Measurements from ENCODE around the gene BMI1.

BMI1 gene

GRCh38 chr10:22280078-22280477 lies 40.8 kb upstream of the BMI1 start (continued):
- TF ChIP-seq ZNF23 (tag by site-specific recombination; IDR thresholded peaks at IDR 0.05; ENCODE audit: borderline replicate concordance), result no peak

DNA sequence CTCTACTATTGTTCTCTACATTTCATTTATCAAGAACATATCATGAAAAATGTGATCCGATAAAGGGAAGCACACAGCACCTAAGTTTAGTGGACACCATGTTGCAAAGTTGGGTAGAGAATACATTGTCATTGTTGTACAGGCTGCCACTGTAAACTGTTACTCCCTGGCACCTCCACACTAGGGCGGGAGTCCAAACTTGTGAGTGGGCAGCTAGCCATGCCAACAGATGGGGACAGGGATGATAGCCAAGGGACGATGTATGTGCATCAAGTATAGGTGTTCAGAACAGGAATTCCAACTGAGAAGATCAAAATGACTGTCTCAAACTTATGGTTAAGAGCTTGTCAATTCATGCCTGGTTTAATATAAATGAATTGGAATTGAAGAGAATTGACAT lies 35.8 kb upstream of the BMI1 start:
- POLR2A ChIA-PET, result no interaction called here
- Histone ChIP-seq H3K27ac (ENCODE audit: extremely low read depth, low read depth, low read length) (no peak overlapping the region), H3K4me1 (ENCODE audit: control insufficient read depth, insufficient read depth, low read length) (no peaks in the 10 kb centered on the region), H3K4me3 (ENCODE audit: low read depth, low read length) (no peak overlapping the region), H3K9me3 (ENCODE audit: control insufficient read depth, insufficient read depth, low read depth, low read length) (no peaks in the 10 kb centered on the region), H3K36me3 (ENCODE audit: control insufficient read depth in 2 of 2, insufficient read depth in 1 of 2, low read length in 2 of 2) (no peaks in the 10 kb centered on the region)
- no peak for TF ChIP-seq ZNF404 (tag by site-specific recombination; IDR thresholded peaks at IDR 0.05)
- CTCF ChIA-PET, result no interaction called here

DNA sequence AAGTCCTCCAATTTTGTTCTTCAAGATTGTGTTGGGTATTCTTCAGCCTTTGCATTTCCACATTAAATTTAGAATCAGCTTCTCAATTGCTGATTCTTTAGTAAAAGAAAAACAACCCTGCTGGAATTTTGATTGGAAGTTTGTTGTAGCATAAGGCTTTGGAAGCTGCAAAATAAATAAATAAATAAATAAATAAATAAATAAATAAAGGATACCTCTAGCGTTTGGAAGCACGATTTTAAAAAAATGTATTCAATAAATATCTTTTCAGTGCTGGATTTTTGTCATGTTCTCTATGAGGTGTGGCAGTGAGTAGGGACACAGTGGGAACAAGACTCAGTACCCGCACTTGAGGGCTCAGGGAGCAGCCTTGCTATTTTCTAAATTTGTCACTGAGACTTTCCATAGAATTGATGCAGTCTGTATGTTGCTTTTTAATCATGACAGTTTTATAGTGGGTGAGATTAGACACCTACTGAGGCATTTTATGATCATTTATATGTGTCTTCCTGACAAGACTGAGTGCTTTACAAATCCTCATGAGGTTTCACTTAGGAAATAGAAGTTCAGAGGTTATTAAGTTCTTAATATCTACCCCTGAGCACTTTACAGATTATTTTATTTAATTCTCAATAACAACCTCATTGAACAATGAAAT lies 27.0 kb upstream of the BMI1 start:
- H3K9me3 ChIP-seq (ENCODE audit: control insufficient read depth, insufficient read depth, low read depth, low read length), result no peaks in the 10 kb centered on the region
- peaks cover 8% of the 10 kb centered on the region for H3K4me1 ChIP-seq (ENCODE audit: control insufficient read depth, insufficient read depth, low read length)
- H3K27ac ChIP-seq (ENCODE audit: extremely low read depth, low read depth, low read length), result 0 out of 2 replicates have a peak overlapping the region, but pooled peaks have one; percentile 55
- no peak overlapping the region for H3K4me3 ChIP-seq (ENCODE audit: low read depth, low read length)
- POLR2A ChIA-PET, result no interaction called here
- CTCF ChIA-PET, result no interaction called here
- no peaks in the 10 kb centered on the region for H3K36me3 ChIP-seq (ENCODE audit: control insufficient read depth in 2 of 2, insufficient read depth in 1 of 2, low read length in 2 of 2)
- TF ChIP-seq, protein P1, sequence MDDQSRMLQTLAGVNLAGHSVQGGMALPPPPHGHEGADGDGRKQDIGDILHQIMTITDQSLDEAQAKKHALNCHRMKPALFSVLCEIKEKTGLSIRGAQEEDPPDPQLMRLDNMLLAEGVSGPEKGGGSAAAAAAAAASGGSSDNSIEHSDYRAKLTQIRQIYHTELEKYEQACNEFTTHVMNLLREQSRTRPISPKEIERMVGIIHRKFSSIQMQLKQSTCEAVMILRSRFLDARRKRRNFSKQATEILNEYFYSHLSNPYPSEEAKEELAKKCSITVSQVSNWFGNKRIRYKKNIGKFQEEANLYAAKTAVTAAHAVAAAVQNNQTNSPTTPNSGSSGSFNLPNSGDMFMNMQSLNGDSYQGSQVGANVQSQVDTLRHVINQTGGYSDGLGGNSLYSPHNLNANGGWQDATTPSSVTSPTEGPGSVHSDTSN (CRISPR knock-in tag; IDR thresholded peaks at IDR 0.05), result no peak
- TF ChIP-seq, protein P2, sequence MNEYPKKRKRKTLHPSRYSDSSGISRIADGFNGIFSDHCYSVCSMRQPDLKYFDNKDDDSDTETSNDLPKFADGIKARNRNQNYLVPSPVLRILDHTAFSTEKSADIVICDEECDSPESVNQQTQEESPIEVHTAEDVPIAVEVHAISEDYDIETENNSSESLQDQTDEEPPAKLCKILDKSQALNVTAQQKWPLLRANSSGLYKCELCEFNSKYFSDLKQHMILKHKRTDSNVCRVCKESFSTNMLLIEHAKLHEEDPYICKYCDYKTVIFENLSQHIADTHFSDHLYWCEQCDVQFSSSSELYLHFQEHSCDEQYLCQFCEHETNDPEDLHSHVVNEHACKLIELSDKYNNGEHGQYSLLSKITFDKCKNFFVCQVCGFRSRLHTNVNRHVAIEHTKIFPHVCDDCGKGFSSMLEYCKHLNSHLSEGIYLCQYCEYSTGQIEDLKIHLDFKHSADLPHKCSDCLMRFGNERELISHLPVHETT (tag by site-specific recombination; IDR thresholded peaks at IDR 0.05), result no peak
- no peak for TF ChIP-seq ZNF776 (tag by site-specific recombination; IDR thresholded peaks at IDR 0.05; ENCODE audit: borderline replicate concordance)
- no peak for TF ChIP-seq ZNF488 (tag by site-specific recombination; IDR thresholded peaks at IDR 0.05)
- peak; percentile 31; the same call in 1 of the 2 replicates for TF ChIP-seq ZNF121 (tag by site-specific recombination; IDR thresholded peaks at IDR 0.05)
- TF ChIP-seq ZBTB26 (tag by site-specific recombination; optimal IDR thresholded peaks at IDR 0.05), result no peak
- TF ChIP-seq WT1 (tag by site-specific recombination; IDR thresholded peaks at IDR 0.05), result peak; percentile 46; the same call in 1 of the 2 replicates
- TF ChIP-seq ZNF654 (tag by site-specific recombination; IDR thresholded peaks at IDR 0.05; ENCODE audit: low read depth), result peak; percentile 39
- no peak for TF ChIP-seq ZNF785 (tag by site-specific recombination; IDR thresholded peaks at IDR 0.05)
- TF ChIP-seq, protein P3, sequence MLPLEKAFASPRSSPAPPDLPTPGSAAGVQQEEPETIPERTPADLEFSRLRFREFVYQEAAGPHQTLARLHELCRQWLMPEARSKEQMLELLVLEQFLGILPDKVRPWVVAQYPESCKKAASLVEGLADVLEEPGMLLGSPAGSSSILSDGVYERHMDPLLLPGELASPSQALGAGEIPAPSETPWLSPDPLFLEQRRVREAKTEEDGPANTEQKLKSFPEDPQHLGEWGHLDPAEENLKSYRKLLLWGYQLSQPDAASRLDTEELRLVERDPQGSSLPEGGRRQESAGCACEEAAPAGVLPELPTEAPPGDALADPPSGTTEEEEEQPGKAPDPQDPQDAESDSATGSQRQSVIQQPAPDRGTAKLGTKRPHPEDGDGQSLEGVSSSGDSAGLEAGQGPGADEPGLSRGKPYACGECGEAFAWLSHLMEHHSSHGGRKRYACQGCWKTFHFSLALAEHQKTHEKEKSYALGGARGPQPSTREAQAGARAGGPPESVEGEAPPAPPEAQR (tag by site-specific recombination; IDR thresholded peaks at IDR 0.05), result no peak
- TF ChIP-seq SP7 (tag by site-specific recombination; IDR thresholded peaks at IDR 0.05), result no peak
- no peak for TF ChIP-seq ZNF280D (tag by site-specific recombination; IDR thresholded peaks at IDR 0.05)
- TF ChIP-seq ZIC2 (tag by site-specific recombination; IDR thresholded peaks at IDR 0.05), result no peak
- TF ChIP-seq ZNF768 (tag by site-specific recombination; IDR thresholded peaks at IDR 0.05), result no peak
- TF ChIP-seq ZSCAN16 (tag by site-specific recombination; IDR thresholded peaks at IDR 0.05), result no peak
- TF ChIP-seq ZNF843 (tag by site-specific recombination; IDR thresholded peaks at IDR 0.05), result peak; percentile 82
- TF ChIP-seq, protein P4, sequence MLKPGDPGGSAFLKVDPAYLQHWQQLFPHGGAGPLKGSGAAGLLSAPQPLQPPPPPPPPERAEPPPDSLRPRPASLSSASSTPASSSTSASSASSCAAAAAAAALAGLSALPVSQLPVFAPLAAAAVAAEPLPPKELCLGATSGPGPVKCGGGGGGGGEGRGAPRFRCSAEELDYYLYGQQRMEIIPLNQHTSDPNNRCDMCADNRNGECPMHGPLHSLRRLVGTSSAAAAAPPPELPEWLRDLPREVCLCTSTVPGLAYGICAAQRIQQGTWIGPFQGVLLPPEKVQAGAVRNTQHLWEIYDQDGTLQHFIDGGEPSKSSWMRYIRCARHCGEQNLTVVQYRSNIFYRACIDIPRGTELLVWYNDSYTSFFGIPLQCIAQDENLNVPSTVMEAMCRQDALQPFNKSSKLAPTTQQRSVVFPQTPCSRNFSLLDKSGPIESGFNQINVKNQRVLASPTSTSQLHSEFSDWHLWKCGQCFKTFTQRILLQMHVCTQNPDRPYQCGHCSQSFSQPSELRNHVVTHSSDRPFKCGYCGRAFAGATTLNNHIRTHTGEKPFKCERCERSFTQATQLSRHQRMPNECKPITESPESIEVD (tag by site-specific recombination; IDR thresholded peaks at IDR 0.05), result peak; percentile 59
- TF ChIP-seq, protein P5, sequence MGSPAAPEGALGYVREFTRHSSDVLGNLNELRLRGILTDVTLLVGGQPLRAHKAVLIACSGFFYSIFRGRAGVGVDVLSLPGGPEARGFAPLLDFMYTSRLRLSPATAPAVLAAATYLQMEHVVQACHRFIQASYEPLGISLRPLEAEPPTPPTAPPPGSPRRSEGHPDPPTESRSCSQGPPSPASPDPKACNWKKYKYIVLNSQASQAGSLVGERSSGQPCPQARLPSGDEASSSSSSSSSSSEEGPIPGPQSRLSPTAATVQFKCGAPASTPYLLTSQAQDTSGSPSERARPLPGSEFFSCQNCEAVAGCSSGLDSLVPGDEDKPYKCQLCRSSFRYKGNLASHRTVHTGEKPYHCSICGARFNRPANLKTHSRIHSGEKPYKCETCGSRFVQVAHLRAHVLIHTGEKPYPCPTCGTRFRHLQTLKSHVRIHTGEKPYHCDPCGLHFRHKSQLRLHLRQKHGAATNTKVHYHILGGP (tag by site-specific recombination; IDR thresholded peaks at IDR 0.05), result no peak
